Stomach smooth muscle (tissue), 2 donors: ENCODE results near the gene TRPC3.

ENCODE experiments used
- H3K27ac ChIP-seq: one replicate; pipeline ENCODE4 v1.7.0; 2013; ENCODE audit warnings: mild to moderate bottlenecking, low read length, inconsistent platforms
- H3K27me3 ChIP-seq, 2 donors: one replicate each; pipeline ENCODE4 v1.7.0; 2013; ENCODE audit warnings: low read length in 2 of 2; ENCODE audit not compliant: insufficient read depth in 2 of 2, control insufficient read depth in 1 of 2
- H3K36me3 ChIP-seq, 2 donors: one replicate each; pipeline ENCODE4 v1.7.0; 2013; ENCODE audit warnings: low read length in 2 of 2; ENCODE audit not compliant: control insufficient read depth in 2 of 2, insufficient read depth in 2 of 2
- H3K4me1 ChIP-seq: one replicate; pipeline ENCODE4 v1.7.0; 2013; ENCODE audit warnings: low read length; ENCODE audit not compliant: control insufficient read depth, insufficient read depth
- H3K4me3 ChIP-seq, 2 donors: one replicate each; pipeline ENCODE4 v1.7.0; 2013; ENCODE audit warnings: low read length in 2 of 2
- H3K9ac ChIP-seq, 2 donors: one replicate each; pipeline ENCODE4 v1.7.0; 2013; ENCODE audit warnings: low read length in 2 of 2, mild to moderate bottlenecking in 1 of 2
- H3K9me3 ChIP-seq, 2 donors: one replicate each; pipeline ENCODE4 v1.7.0; 2013; ENCODE audit warnings: low read length in 2 of 2; ENCODE audit not compliant: control insufficient read depth in 2 of 2
- donor health status: healthy.
- donor health status: Pancreatic carcinoma.

Gene TRPC3

GRCh38 chr4:121842862-121843261 lies 109.0 kb downstream of the TRPC3 start:
- Histone ChIP-seq H3K9me3 (no peaks in the 10 kb centered on the region), H3K4me3 (no peak overlapping the region), H3K36me3 (peaks cover 12 to 15% of the 10 kb centered on the region in 2 donors), H3K4me1 (no peaks in the 10 kb centered on the region), H3K9ac (no peak overlapping the region), H3K27me3 (no peaks in the 10 kb centered on the region), H3K27ac (no peak overlapping the region)

- Histone ChIP-seq H3K36me3 (peaks cover 7% of the 10 kb centered on the region in 2 donors), H3K4me1 (no peaks in the 10 kb centered on the region), H3K9ac (no peak overlapping the region), H3K4me3 (no peak overlapping the region), H3K27ac (no peak overlapping the region), H3K9me3 (no peaks in the 10 kb centered on the region), H3K27me3 (no peaks in the 10 kb centered on the region)
Measured at GRCh38 chr4:121838136-121838535, 113.7 kb downstream of the TRPC3 start.

GRCh38 chr4:121829511-121829910 lies 122.3 kb downstream of the TRPC3 start:
- H3K36me3 ChIP-seq: peaks cover 7 to 11% of the 10 kb centered on the region in 2 donors
- H3K9ac ChIP-seq: no peak overlapping the region
- no peaks in the 10 kb centered on the region for H3K4me1 ChIP-seq
- H3K9me3 ChIP-seq: no peaks in the 10 kb centered on the region
- H3K27ac ChIP-seq: no peak overlapping the region
- no peaks in the 10 kb centered on the region for H3K27me3 ChIP-seq
- no peak overlapping the region for H3K4me3 ChIP-seq
